Measurements from ENCODE around the gene TADA2B. TPM values are rescaled to one million over a fixed set of nuclear protein-coding genes. Genes with fewer than 3 reads are reported as not detected.

The TADA2B gene
- total RNA-seq, 6 donors from 2014 or later: 20.8 to 29.0 (median 26.2) TPM

DNA sequence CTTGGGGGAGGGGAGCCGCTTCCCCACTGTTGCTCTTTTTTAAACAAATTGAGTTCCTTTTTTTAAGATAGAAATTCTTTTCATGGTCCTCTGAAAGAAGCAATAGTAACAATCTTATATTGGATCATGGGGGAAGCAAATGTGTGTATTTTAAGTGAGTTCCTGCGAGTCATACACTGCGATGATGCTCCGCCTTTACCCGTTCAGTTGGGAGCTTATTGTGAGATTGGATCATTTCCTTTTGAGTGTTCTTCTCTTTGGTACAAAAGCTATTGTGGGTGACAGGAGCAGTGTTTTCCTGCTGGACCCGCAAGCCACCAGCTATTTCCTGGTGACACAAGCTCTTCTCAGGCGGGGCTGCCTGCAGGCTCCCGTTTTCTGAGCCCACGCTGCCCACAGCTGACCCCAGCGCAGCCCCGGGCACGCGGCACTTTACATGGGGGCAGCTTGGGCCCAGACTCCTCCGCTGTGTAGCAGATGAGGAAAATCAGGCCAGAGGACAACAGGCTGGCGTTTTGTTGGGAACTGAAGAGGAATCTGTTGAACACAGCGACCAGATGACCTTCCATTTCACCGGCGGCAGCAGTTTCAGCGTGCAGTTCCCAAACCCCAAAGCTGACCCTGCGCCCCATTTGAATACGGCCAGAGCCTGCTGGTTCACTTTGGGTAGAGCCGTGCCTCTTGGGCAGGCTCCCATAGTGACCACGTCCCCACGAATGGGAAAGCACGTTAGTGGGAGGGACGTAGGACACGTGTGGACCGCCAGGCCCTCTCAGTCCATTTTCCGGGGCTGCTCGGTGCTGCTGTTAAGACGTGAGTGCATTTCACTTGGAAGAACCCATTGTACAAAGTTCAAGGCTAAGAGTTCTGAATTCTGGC, 12.2 kb downstream of the TADA2B start:
- Histone ChIP-seq H3K4me3 (no peak overlapping the region), H3K27ac (peak overlapping the region in 1 of 4 donors; percentile 62), H3K27me3 (no peaks in the 10 kb centered on the region), H3K36me3 (peaks cover 3 to 61% (median 36%) of the 10 kb centered on the region in 4 donors), H3K9me3 (no peaks in the 10 kb centered on the region), H3K4me1 (peaks cover 17 to 36% (median 22%) of the 10 kb centered on the region in 4 donors)
- ATAC-seq (ENCODE audit: low FRiP score in 2 of 2): no peak
- TF ChIP-seq EP300 (IDR thresholded peaks at IDR 0.05) (no peak), POLR2A (IDR thresholded peaks at IDR 0.05) (no peak), POLR2AphosphoS5 (IDR thresholded peaks at IDR 0.05) (no peak)
- 85 to 87% methylated on average over 26 to 31 of the region's 31 CpGs for WGBS, 2 donors
- DNase-seq: no peak

GRCh38 chr4:7055990-7056325, 12.8 kb downstream of the TADA2B start:
- H3K9me3 ChIP-seq: no peaks in the 10 kb centered on the region
- H3K4me1 ChIP-seq: peaks cover 17 to 30% (median 19%) of the 10 kb centered on the region in 4 donors
- no peak for ATAC-seq (ENCODE audit: low FRiP score in 2 of 2)
- TF ChIP-seq POLR2A (IDR thresholded peaks at IDR 0.05) (no peak), POLR2AphosphoS5 (IDR thresholded peaks at IDR 0.05) (no peak), EP300 (IDR thresholded peaks at IDR 0.05) (no peak)
- TF ChIP-seq, protein P1, sequence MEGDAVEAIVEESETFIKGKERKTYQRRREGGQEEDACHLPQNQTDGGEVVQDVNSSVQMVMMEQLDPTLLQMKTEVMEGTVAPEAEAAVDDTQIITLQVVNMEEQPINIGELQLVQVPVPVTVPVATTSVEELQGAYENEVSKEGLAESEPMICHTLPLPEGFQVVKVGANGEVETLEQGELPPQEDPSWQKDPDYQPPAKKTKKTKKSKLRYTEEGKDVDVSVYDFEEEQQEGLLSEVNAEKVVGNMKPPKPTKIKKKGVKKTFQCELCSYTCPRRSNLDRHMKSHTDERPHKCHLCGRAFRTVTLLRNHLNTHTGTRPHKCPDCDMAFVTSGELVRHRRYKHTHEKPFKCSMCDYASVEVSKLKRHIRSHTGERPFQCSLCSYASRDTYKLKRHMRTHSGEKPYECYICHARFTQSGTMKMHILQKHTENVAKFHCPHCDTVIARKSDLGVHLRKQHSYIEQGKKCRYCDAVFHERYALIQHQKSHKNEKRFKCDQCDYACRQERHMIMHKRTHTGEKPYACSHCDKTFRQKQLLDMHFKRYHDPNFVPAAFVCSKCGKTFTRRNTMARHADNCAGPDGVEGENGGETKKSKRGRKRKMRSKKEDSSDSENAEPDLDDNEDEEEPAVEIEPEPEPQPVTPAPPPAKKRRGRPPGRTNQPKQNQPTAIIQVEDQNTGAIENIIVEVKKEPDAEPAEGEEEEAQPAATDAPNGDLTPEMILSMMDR (IDR thresholded peaks at IDR 0.05): no peak
- DNase-seq: no peak
- no peaks in the 10 kb centered on the region for H3K27me3 ChIP-seq
- H3K4me3 ChIP-seq: no peak overlapping the region
- peaks cover 5 to 67% (median 42%) of the 10 kb centered on the region in 4 donors for H3K36me3 ChIP-seq
- WGBS, 2 donors: 91 to 95% methylated on average over 10 of the region's 10 CpGs
- no peak overlapping the region for H3K27ac ChIP-seq

DNA sequence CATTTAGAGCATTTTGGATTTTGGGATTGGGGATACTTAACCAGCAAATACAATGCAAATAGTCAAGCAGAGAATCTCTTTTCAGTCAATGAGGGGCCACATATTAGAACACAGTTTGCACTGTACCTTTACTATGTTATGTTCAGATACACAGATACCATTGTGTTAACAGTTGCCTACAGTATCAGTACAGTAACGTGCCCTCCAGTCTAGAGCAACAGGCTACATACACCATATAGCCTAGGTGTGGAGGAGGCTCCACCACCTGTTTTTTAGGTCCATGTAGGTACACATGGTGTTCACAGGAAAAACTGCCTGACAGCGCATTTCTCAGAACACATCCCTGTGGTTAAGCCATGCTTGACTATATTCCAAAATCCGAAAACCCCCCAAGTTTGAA, 15.6 kb downstream of the TADA2B start:
- ATAC-seq (ENCODE audit: low FRiP score in 2 of 2) (no peak), DNase-seq (no peak)
- peaks cover under 1 to 11% (median 3%) of the 10 kb centered on the region in 4 donors for H3K4me1 ChIP-seq
- peaks cover 16 to 87% (median 64%) of the 10 kb centered on the region in 4 donors for H3K36me3 ChIP-seq
- H3K27ac ChIP-seq: no peak overlapping the region
- H3K27me3 ChIP-seq: no peaks in the 10 kb centered on the region
- WGBS, 2 donors: 95 to 100% methylated on average over 3 of the region's 3 CpGs
- TF ChIP-seq, protein P1 (IDR thresholded peaks at IDR 0.05): no peak
- TF ChIP-seq POLR2AphosphoS5 (IDR thresholded peaks at IDR 0.05) (no peak), POLR2A (IDR thresholded peaks at IDR 0.05) (no peak), EP300 (IDR thresholded peaks at IDR 0.05) (no peak)
- no peak overlapping the region for H3K4me3 ChIP-seq
- H3K9me3 ChIP-seq: no peaks in the 10 kb centered on the region

- peak overlapping the region in 1 of 4 donors; percentile 10 for H3K27ac ChIP-seq
- peaks cover 16 to 87% (median 59%) of the 10 kb centered on the region in 4 donors for H3K36me3 ChIP-seq
- no peaks in the 10 kb centered on the region for H3K9me3 ChIP-seq
- peaks cover 0 to 10% (median under 1%) of the 10 kb centered on the region in 4 donors for H3K4me1 ChIP-seq
- ATAC-seq (ENCODE audit: low FRiP score in 2 of 2) (peak in 1 of 2 donors; percentile 52), DNase-seq (peak in 1 of 2 donors; percentile 35)
- WGBS, 2 donors: 68 to 87% methylated on average over 11 of the region's 11 CpGs
- TF ChIP-seq POLR2AphosphoS5 (IDR thresholded peaks at IDR 0.05) (no peak), EP300 (IDR thresholded peaks at IDR 0.05) (no peak), POLR2A (IDR thresholded peaks at IDR 0.05) (no peak)
- TF ChIP-seq, protein P1 (IDR thresholded peaks at IDR 0.05): no peak
- no peaks in the 10 kb centered on the region for H3K27me3 ChIP-seq
- H3K4me3 ChIP-seq: no peak overlapping the region
These were observed 16.5 kb downstream of the TADA2B start for GRCh38 chr4:7059662-7060061.

DNA sequence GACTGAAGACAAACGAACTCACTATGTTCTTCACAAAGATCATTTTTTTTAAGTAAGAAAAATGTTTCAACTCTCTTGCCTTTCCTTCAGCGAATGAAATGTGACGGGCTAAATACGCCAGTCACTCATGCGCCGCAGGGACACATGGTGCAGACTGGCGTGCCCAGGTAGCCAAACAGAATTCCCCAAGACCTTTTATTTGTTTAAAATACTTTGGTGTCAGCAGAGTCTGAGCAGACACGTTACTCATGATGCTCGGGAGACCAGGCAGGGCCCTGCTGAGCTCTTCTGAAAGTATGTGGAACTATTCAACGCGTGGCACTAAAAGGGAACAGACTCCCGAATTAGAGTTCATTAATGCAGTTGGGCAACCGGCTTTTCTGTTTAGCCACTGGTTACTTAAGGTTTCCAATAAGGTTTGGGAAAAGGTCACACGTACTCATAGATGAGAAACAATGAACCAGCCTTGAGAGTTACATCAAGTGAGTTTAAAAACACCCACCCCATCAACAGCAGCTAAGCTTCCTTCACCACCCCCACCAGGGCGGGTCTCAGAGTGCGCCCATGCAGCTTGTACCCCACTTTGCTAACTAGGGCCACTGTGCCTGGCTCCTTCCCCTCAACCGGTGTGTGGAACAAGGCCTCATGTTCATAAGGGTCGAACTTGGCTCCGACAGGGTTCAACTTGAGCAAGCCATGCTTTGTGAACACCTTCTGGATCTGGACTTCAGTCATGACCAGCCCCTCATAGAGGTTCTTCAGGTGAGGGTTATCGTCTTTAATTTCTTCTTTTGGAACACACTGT, 17.4 kb downstream of the TADA2B start:
- TF ChIP-seq POLR2AphosphoS5 (IDR thresholded peaks at IDR 0.05) (no peak), EP300 (IDR thresholded peaks at IDR 0.05) (no peak), POLR2A (IDR thresholded peaks at IDR 0.05) (no peak)
- TF ChIP-seq, protein P1 (IDR thresholded peaks at IDR 0.05): no peak
- H3K27ac ChIP-seq: no peak overlapping the region
- DNase-seq (no peak), ATAC-seq (ENCODE audit: low FRiP score in 2 of 2) (peak in 1 of 2 donors; percentile 20)
- H3K36me3 ChIP-seq: peaks cover 13 to 84% (median 54%) of the 10 kb centered on the region in 4 donors
- H3K4me3 ChIP-seq: no peak overlapping the region
- no peaks in the 10 kb centered on the region for H3K27me3 ChIP-seq
- WGBS, 2 donors: 79 to 90% methylated on average over 20 of the region's 20 CpGs
- peaks cover 0 to 15% (median 3%) of the 10 kb centered on the region in 4 donors for H3K4me1 ChIP-seq
- H3K9me3 ChIP-seq: no peaks in the 10 kb centered on the region

Data from upper lobe of left lung (tissue), 6 donors.